Activated CD8-positive, alpha-beta T cell treated with anti-CD3 and anti-CD28 coated beads, Interleukin-2, amount 10 ng/mL, durations not matched to agents 7 days and 5 days (primary cell): ENCODE results near the gene RNASE8. TPM values are rescaled to one million over a fixed set of nuclear protein-coding genes. Genes with fewer than 3 reads are reported as not detected.

ENCODE experiments used
- ATAC-seq: fragments of 150-1000 bp; cut with Tn5 transposase; one replicate; pipeline ENCODE4 v1.10.0; 2021; ENCODE audit warnings: moderate library complexity
- CTCF ChIA-PET: fragments of 350-600 bp; sonication (Branson Sonifier 250); formaldehyde crosslinking; loops from one replicate; lab custom pipeline; 2021; ENCODE audit warnings: antibody characterized with exemption; lab: Charles Lee
- POLR2A ChIA-PET: fragments of 350-600 bp; sonication (Branson Sonifier 250); formaldehyde crosslinking; loops from one replicate; lab custom pipeline; 2021; ENCODE audit warnings: antibody characterized with exemption; lab: Charles Lee
- DNase-seq: peaks from one replicate; pipeline ENCODE4 v3.0.0-alpha.2; 2020
- H3K27ac Mint-ChIP-seq: one replicate; pipeline ENCODE4 v1.8.0; 2021; ENCODE audit warnings: mild to moderate bottlenecking, mixed read lengths
- H3K27me3 Mint-ChIP-seq: one replicate; pipeline ENCODE4 v1.8.0; 2021; ENCODE audit warnings: low read depth, mixed read lengths
- H3K36me3 Mint-ChIP-seq: one replicate; pipeline ENCODE4 v1.8.0; 2021; ENCODE audit warnings: low read depth, mixed read lengths
- H3K4me1 Mint-ChIP-seq: one replicate; pipeline ENCODE4 v1.8.0; 2021; ENCODE audit warnings: low read depth, mixed read lengths
- H3K4me3 Mint-ChIP-seq: one replicate; pipeline ENCODE4 v1.8.0; 2021; ENCODE audit warnings: mild to moderate bottlenecking, mixed read lengths
- H3K9me3 Mint-ChIP-seq: one replicate; pipeline ENCODE4 v1.8.0; 2022; ENCODE audit warnings: mixed read lengths; ENCODE audit not compliant: insufficient read depth
- total RNA-seq, 2 experiments: library from RNA; stranded (reverse); gene quantifications; one replicate each; pipeline ENCODE4 v1.2.3, GENCODE V29; 2021

The RNASE8 gene
- total RNA-seq, 2 experiments from 2014 or later: not detected

DNA sequence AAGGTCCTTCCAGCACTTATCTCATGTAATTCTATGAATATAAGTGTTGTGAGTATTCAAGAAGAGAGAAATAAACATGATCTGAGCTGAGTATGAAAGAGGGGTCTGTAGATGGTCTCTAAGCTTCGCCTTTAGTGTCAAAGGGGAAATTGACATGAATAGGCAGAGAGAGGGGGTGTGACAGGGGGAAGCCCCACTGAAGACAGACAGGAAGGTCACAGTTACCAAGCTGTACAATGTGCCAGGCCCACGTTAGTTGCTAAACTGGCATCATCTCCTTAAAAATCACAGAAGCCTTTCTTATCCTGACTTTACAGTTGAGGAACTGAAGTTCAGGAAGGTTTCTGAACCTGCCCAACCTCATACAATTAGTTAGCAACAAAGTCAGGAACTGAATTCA, 20.1 kb downstream of the RNASE8 start:
- Mint-ChIP-seq H3K9me3 (no peaks in the 10 kb centered on the region), H3K27me3 (peaks cover 13% of the 10 kb centered on the region), H3K4me1 (no peaks in the 10 kb centered on the region), H3K36me3 (no peaks in the 10 kb centered on the region), H3K4me3 (no peak overlapping the region), H3K27ac (no peak overlapping the region)
- CTCF ChIA-PET: interaction anchor here (2.4 to 3.9 kb wide), 2 partner anchors 10 to 11 kb away, joined by 7 to 20 read pairs; no protein-coding TSS in a partner anchor
- POLR2A ChIA-PET: no interaction called here
- DNase-seq: no peak
- ATAC-seq: no peak

DNA sequence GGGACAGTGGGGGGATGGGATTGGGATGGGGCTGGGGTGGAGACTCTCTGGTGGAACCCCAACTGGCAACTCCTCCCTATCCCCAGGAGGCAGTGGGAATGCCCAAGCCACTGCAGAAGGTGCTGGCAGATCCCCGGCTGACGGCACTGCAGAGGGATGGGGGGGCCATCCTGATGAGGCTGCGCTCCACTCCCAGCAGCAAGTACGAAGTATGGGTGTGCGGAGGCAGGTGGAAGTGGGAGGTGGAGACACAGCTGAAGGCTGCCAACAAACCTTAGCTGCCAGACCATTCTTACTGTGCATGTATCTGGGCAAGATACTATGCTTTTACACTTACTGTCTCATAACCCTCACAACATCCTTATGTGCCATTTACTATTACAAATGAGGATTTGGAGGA, 20.7 kb downstream of the RNASE8 start:
- H3K36me3 Mint-ChIP-seq: no peaks in the 10 kb centered on the region
- POLR2A ChIA-PET: no interaction called here

DNA sequence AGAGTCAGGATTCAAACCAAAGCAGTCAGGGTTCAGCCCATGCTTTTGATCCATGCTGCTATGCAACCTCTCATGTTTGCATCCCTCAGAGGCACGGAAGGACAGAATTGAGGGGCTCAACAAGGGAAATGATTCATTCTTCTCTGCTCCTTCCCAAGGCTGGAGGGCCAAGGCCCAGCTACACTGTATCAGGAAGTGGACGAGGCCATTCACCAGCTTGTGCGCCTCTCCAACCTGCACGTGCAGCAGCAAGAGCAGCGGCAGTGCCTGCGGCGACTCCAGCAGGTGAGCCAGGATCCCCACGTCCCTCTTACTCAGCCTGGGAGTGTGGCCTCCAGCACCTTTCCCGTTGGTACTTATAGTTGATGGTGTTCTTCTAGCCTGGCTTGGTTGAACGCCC, 21.1 kb downstream of the RNASE8 start:
- no peak overlapping the region for H3K27ac Mint-ChIP-seq
- CTCF ChIA-PET: interaction anchor here (2.4 to 3.9 kb wide), 2 partner anchors 10 to 11 kb away, joined by 7 to 20 read pairs; no protein-coding TSS in a partner anchor
- no peak for DNase-seq
- POLR2A ChIA-PET: no interaction called here
- H3K4me3 Mint-ChIP-seq: no peak overlapping the region
- H3K27me3 Mint-ChIP-seq: peaks cover 6% of the 10 kb centered on the region
- no peaks in the 10 kb centered on the region for H3K9me3 Mint-ChIP-seq
- H3K4me1 Mint-ChIP-seq: no peaks in the 10 kb centered on the region
- no peaks in the 10 kb centered on the region for H3K36me3 Mint-ChIP-seq
- no peak for ATAC-seq

More for the DNA sequence above, 20.7 kb downstream of the RNASE8 start:
- CTCF ChIA-PET: interaction anchor here (2.4 to 3.9 kb wide), 2 partner anchors 11 kb away, joined by 7 to 20 read pairs; no protein-coding TSS in a partner anchor
- no peak for ATAC-seq
- H3K27ac Mint-ChIP-seq: no peak overlapping the region
- H3K27me3 Mint-ChIP-seq: peaks cover 10% of the 10 kb centered on the region
- no peak overlapping the region for H3K4me3 Mint-ChIP-seq
- no peaks in the 10 kb centered on the region for H3K9me3 Mint-ChIP-seq
- no peaks in the 10 kb centered on the region for H3K4me1 Mint-ChIP-seq
- DNase-seq: no peak

DNA sequence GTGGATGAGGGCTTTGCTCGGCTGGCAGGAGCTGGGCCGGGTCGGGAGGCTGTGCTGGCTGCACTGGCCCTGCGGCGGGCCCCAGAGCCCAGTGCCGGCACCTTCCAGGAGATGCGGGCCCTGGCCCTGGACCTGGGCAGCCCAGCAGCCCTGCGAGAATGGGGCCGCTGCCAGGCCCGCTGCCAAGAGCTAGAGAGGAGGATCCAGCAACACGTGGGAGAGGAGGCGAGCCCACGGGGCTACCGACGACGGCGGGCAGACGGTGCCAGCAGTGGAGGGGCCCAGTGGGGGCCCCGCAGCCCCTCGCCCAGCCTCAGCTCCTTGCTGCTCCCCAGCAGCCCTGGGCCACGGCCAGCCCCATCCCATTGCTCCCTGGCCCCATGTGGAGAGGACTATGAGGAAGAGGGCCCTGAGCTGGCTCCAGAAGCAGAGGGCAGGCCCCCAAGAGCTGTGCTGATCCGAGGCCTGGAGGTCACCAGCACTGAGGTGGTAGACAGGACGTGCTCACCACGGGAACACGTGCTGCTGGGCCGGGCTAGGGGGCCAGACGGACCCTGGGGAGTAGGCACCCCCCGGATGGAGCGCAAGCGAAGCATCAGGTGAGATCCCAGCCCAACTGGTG, 24.0 kb downstream of the RNASE8 start:
- H3K4me1 Mint-ChIP-seq: peaks cover 6% of the 10 kb centered on the region
- CTCF ChIA-PET: interaction anchor here (1.1 to 1.4 kb wide), 2 partner anchors 10 to 67 kb away, joined by 3 to 5 read pairs; no protein-coding TSS in a partner anchor
- H3K27me3 Mint-ChIP-seq: peaks cover 3% of the 10 kb centered on the region
- H3K4me3 Mint-ChIP-seq: no peak overlapping the region
- no peaks in the 10 kb centered on the region for H3K9me3 Mint-ChIP-seq
- ATAC-seq: no peak
- DNase-seq: no peak
- POLR2A ChIA-PET: no interaction called here
- no peaks in the 10 kb centered on the region for H3K36me3 Mint-ChIP-seq
- no peak overlapping the region for H3K27ac Mint-ChIP-seq

DNA sequence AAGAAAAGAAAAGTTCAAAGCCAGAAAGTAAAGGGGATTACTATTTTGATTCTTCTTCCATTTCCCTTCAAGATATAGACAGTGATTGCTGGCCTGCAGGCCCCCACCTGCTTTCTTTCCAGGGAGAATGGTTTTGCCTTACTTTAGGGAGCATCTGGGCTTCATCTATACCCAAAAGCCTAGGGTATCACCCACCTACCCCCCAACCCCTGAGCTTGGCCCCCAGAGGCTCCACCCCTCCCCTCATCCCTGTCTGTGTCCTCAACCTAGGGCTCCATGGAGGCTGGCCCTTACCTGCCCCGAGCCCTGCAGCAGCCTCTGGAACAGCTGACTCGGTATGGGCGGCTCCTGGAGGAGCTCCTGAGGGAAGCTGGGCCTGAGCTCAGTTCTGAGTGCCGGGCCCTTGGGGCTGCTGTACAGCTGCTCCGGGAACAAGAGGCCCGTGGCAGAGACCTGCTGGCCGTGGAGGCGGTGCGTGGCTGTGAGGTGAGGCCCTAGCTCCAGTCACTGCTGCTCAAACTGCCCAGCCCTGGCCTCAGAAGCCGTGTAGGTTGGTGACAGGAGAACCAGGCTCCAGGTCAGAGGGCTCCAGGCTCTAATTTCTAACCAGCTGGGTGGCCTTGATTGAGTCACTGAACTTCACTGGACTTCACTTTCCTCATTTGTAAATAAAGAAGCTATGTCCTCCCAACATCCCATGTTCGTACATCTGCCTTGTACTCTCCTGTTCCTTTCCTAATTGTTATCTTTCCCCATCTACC, 26.1 kb downstream of the RNASE8 start:
- Mint-ChIP-seq H3K4me3 (no peak overlapping the region), H3K4me1 (peaks cover 24% of the 10 kb centered on the region), H3K27ac (no peak overlapping the region), H3K36me3 (no peaks in the 10 kb centered on the region), H3K27me3 (no peaks in the 10 kb centered on the region), H3K9me3 (no peaks in the 10 kb centered on the region)
- CTCF ChIA-PET: interaction anchor here (1.3 to 2.1 kb wide), 5 partner anchors 9 to 69 kb away, joined by 4 to 9 read pairs (median 8); no protein-coding TSS in a partner anchor
- no peak for ATAC-seq
- no peak for DNase-seq
- POLR2A ChIA-PET: no interaction called here

DNA sequence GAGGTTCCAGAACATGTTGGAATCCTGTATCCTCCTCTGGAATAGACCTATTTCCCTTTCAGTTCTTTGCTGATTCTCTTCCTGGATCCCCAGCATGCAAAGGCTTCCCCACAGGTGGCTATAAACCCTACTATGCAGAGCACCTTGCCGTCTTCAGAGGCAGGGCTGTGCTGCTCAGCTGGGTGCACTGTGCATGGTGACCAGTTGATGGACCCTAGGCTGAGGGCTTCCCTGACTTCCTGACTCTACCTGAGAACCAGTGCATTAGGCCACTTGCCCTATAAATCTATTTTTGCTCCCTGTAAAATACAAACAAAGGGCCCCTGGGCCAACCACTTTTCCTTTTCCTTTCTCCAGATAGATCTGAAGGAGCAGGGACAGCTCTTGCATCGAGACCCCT, 26.8 kb downstream of the RNASE8 start:
- ATAC-seq: no peak
- ChIA-PET CTCF (interaction anchor here (1.3 to 2.1 kb wide), 4 partner anchors 8 to 69 kb away, joined by 4 to 9 read pairs (median 6); no protein-coding TSS in a partner anchor), POLR2A (no interaction called here)
- Mint-ChIP-seq H3K27ac (no peak overlapping the region), H3K36me3 (no peaks in the 10 kb centered on the region), H3K27me3 (no peaks in the 10 kb centered on the region), H3K9me3 (no peaks in the 10 kb centered on the region), H3K4me1 (peaks cover 29% of the 10 kb centered on the region), H3K4me3 (no peak overlapping the region)
- DNase-seq: no peak

DNA sequence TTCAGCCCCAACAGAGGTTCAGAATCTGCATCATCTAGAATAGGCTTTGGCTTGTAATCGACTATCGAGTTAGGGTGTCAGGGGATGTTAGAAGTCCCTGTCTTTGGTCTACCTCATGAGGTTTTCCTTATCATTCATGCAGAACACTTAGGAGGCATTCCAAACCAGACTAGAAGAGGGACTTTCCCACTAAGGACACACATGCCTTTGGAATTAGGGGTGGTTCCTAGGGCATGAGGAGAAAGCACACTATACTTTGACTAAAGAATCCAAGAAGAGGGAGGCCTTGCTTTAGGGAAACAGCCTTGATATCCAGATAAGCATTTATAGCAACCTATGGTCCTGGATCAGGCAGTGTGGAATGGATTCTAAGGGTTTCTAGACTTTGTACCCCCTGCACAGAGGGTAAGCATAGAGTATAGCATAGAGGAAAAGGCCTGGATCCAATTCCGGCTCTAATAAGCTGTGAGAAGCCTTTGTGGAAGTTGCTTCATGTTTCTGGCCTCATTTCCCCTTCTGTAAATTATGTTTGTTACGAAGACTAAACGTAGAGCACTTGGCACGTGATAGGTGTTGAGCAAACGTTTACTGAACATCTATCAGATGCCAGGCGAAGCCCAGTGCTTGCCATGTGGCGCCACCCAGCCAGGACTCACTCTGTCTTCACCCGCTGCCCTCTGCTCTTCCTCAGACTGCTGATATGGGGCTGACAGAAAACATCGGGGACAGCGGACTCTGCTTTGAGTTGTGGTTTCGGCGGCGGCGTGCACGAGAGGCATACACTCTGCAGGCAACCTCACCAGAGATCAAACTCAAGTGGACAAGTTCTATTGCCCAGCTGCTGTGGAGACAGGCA, 27.6 kb downstream of the RNASE8 start:
- ChIA-PET POLR2A (no interaction called here), CTCF (interaction anchor here (0.7 to 5.8 kb wide), 3 partner anchors 19 to 51 kb away, joined by 3 to 117 read pairs (median 4); partner anchors contain the start of gene TMEM253)
- Mint-ChIP-seq H3K27ac (no peak overlapping the region), H3K27me3 (no peaks in the 10 kb centered on the region), H3K4me3 (no peak overlapping the region), H3K4me1 (peaks cover 29% of the 10 kb centered on the region), H3K36me3 (no peaks in the 10 kb centered on the region), H3K9me3 (no peaks in the 10 kb centered on the region)
- DNase-seq (no peak), ATAC-seq (no peak)

DNA sequence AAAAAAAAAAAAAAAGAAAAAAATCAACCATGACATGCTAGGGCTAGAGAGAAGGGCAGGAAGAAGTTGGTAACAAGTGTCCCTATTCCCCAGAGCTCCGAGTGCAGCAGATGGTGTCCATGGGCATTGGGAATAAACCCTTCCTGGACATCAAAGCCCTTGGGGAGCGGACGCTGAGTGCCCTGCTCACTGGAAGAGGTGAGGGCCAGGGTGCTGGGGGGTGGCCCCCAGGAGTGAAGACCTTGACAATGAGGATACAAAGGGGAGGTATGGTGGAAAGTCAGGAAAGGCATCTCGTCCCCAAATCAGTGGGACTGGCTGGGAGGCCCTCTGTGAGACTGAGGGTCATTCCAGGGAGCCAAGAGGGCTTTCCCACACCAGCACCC, 29.3 kb downstream of the RNASE8 start:
- POLR2A ChIA-PET: interaction anchor here (1.0 to 1.1 kb wide), 2 partner anchors 16 kb away, joined by 3 to 11 read pairs; no protein-coding TSS in a partner anchor
- CTCF ChIA-PET: interaction anchor here (1.0 to 5.8 kb wide), 7 partner anchors 9 to 116 kb away, joined by 3 to 117 read pairs (median 24); partner anchors contain the start of genes ARHGEF40 and TMEM253
- peak overlapping the region; percentile 37 for H3K27ac Mint-ChIP-seq

DNA sequence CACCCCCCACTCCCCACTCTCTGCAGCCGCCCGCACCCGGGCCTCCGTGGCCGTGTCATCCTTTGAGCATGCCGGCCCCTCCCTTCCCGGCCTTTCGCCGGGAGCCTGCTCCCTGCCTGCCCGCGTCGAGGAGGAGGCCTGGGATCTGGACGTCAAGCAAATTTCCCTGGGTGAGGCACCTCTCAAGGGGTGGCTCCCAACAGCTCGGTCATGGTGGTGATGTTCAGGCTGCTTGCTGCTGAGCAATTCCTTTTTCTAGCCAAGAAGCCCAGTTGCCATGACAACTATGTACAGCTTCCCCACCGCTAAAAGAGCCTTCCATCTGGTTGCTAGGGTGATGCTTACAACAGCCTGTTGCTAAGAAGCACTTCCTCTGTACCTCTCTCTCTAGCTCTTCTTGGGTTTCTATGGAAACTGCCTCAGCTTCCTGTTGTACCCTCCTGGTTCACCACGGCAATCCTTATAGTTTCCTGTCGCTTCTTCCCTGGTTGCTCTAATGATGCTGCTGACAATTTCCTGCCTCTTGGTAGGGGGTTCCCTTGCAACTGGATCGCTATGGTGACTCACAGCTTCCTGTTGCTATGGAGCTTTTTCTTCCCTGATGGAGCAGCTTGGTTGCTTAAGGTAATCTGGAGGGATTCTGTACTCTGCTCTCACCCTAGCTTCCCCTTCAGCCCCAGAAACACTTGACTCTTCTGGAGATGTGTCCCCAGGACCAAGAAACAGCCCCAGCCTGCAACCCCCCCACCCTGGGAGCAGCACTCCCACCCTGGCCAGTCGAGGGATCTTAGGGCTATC, 29.9 kb downstream of the RNASE8 start:
- H3K9me3 Mint-ChIP-seq: no peaks in the 10 kb centered on the region
- no peaks in the 10 kb centered on the region for H3K27me3 Mint-ChIP-seq
- ChIA-PET POLR2A (interaction anchor here (1.0 to 1.1 kb wide), 2 partner anchors 16 kb away, joined by 3 to 11 read pairs; no protein-coding TSS in a partner anchor), CTCF (interaction anchor here (1.1 to 5.8 kb wide), 7 partner anchors 8 to 116 kb away, joined by 3 to 117 read pairs (median 24); partner anchors contain the start of genes ARHGEF40 and TMEM253)
- H3K36me3 Mint-ChIP-seq: no peaks in the 10 kb centered on the region
- peak overlapping the region; percentile 67 for H3K27ac Mint-ChIP-seq
- peak; percentile 84 for DNase-seq
- peak; percentile 84 for ATAC-seq
- H3K4me3 Mint-ChIP-seq: no peak overlapping the region
- peaks cover 30% of the 10 kb centered on the region for H3K4me1 Mint-ChIP-seq

More for the DNA sequence above, 29.3 kb downstream of the RNASE8 start:
- no peak overlapping the region for H3K4me3 Mint-ChIP-seq
- no peaks in the 10 kb centered on the region for H3K27me3 Mint-ChIP-seq
- H3K4me1 Mint-ChIP-seq: peaks cover 29% of the 10 kb centered on the region
- no peaks in the 10 kb centered on the region for H3K36me3 Mint-ChIP-seq
- ATAC-seq (no peak), DNase-seq (no peak)
- H3K9me3 Mint-ChIP-seq: no peaks in the 10 kb centered on the region

DNA sequence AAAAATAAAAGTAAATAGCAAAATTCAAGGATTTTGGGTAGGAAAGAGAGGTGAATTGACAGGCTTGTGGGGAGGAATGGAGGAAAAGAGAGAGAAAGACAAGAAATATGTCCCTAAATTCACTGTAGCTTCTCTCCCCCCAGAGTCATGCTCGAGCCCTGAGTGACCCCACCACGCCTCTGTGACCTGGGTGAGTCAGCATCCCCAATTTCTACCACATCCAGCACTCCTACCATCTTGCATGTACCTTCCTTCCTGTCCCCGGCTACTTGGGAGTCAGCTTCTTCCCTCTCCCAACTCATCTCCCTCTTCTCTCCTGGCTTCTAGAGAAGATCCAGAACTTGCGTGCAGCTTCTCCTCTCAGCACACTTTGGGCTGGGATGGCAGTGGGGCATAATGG, 31.1 kb downstream of the RNASE8 start:
- ChIA-PET CTCF (interaction anchor here (0.8 to 5.8 kb wide), 11 partner anchors 9 to 118 kb away, joined by 3 to 117 read pairs (median 7); partner anchors contain the start of genes ARHGEF40 and TMEM253), POLR2A (interaction anchor here (1.2 kb wide), 1 partner anchor 15 kb away, joined by 3 read pairs; no protein-coding TSS in a partner anchor)
- Mint-ChIP-seq H3K9me3 (no peaks in the 10 kb centered on the region), H3K27ac (no peak overlapping the region), H3K27me3 (peaks cover 6% of the 10 kb centered on the region), H3K4me1 (peaks cover 39% of the 10 kb centered on the region), H3K4me3 (no peak overlapping the region), H3K36me3 (no peaks in the 10 kb centered on the region)
- no peak for ATAC-seq
- DNase-seq: no peak
